Kidney (tissue), 14 donors: ENCODE measurements around the gene KRTAP5-4. TPM values are rescaled to one million over a fixed set of nuclear protein-coding genes. Genes with fewer than 3 reads are reported as not detected.

Source experiments
- DNase-seq, 5 donors: peaks; one replicate each; pipeline ENCODE4 v3.0.0-alpha.2; 2013 to 2020
- FAIRE-seq: peaks from 2 replicates; lab custom pipeline; 2012; peaks lifted over from hg19 to GRCh38; lab: Jason Lieb, UNC
- H3K27ac ChIP-seq, 2 donors: one replicate each; pipeline ENCODE4 v1.7.0; 2013; ENCODE audit warnings: low read depth in 2 of 2, low read length in 2 of 2, inconsistent platforms in 1 of 2
- H3K27me3 ChIP-seq: one replicate; pipeline ENCODE4 v1.7.1; 2013; ENCODE audit warnings: low read length, inconsistent platforms; ENCODE audit not compliant: control insufficient read depth, insufficient read depth
- H3K36me3 ChIP-seq, 3 donors: one replicate each; pipeline versions ENCODE4 v1.7.0 to v1.7.1; 2013; ENCODE audit warnings: low read length in 3 of 3, control low read depth in 1 of 3, inconsistent platforms in 1 of 3; ENCODE audit not compliant: insufficient read depth in 3 of 3, control insufficient read depth in 2 of 3
- H3K4me1 ChIP-seq, 3 donors: one replicate each; pipeline versions ENCODE4 v1.7.0 to v1.7.1; 2013; ENCODE audit warnings: low read length in 3 of 3, inconsistent platforms in 1 of 3, low read depth in 1 of 3; ENCODE audit not compliant: control insufficient read depth in 2 of 3, insufficient read depth in 2 of 3
- H3K4me3 ChIP-seq, 3 donors: one replicate each; pipeline versions ENCODE4 v1.7.0 to v1.8.1; 2013; ENCODE audit warnings: low read length in 3 of 3, control low read depth in 1 of 3, inconsistent platforms in 1 of 3
- H3K9ac ChIP-seq, 3 donors: one replicate each; pipeline versions ENCODE4 v1.7.0 to v1.7.1; 2013; ENCODE audit warnings: low read length in 3 of 3, control low read depth in 1 of 3, inconsistent platforms in 1 of 3
- H3K9me3 ChIP-seq, 3 donors: one replicate each; pipeline versions ENCODE4 v1.7.0 to v1.7.1; 2013; ENCODE audit warnings: low read length in 3 of 3, control low read depth in 1 of 3, inconsistent platforms in 1 of 3; ENCODE audit not compliant: control insufficient read depth in 2 of 3, insufficient read depth in 1 of 3
- intact Hi-C: fragments of 100-400 bp; cut with DNase I; formaldehyde crosslinking; loops from one replicate; pipeline ENCODE4 v1.11.1; 2022
- polyA plus RNA-seq: library from polyadenylated mRNA; stranded (reverse); fragments of 350-450 nt; fragmentation: Illumina TruSeq; extraction: RNeasy Lipid Tissue Mini Kit (QIAGEN cat#74804); gene quantifications from one replicate; pipeline ENCODE4 v1.2.3, GENCODE V29; 2014; ENCODE audit warnings: low read depth, low replicate concordance; ENCODE audit not compliant: insufficient read depth
- total RNA-seq: library from RNA; stranded (reverse); fragmentation: NEBNext Ultra II Directional; extraction: Animal tissue kit (Norgen Biotek cat#: 25700); gene quantifications from one replicate; pipeline ENCODE4 v1.2.1, GENCODE V29; 2021
- TF ChIP-seq, protein P1 (sequence below): IDR thresholded peaks from 3 replicates; pipeline ENCODE4 v1.5.1; 2012; ENCODE audit warnings: mild to moderate bottlenecking, moderate library complexity, borderline replicate concordance; ENCODE audit not compliant: insufficient read depth; ENCODE audit errors: extremely low read depth
- donor health status: control.
- donor health status: control.
- donor health status: control.
- donor health status: control.
- donor health status: control.
- donor health status: DM: yes; HTN: yes; CAD: no.
- donor health status: Normal renal cell carcinoma (clear cell type).

Gene KRTAP5-4
- total and polyA plus RNA-seq, 2 donors from 2014 or later = not detected

DNA sequence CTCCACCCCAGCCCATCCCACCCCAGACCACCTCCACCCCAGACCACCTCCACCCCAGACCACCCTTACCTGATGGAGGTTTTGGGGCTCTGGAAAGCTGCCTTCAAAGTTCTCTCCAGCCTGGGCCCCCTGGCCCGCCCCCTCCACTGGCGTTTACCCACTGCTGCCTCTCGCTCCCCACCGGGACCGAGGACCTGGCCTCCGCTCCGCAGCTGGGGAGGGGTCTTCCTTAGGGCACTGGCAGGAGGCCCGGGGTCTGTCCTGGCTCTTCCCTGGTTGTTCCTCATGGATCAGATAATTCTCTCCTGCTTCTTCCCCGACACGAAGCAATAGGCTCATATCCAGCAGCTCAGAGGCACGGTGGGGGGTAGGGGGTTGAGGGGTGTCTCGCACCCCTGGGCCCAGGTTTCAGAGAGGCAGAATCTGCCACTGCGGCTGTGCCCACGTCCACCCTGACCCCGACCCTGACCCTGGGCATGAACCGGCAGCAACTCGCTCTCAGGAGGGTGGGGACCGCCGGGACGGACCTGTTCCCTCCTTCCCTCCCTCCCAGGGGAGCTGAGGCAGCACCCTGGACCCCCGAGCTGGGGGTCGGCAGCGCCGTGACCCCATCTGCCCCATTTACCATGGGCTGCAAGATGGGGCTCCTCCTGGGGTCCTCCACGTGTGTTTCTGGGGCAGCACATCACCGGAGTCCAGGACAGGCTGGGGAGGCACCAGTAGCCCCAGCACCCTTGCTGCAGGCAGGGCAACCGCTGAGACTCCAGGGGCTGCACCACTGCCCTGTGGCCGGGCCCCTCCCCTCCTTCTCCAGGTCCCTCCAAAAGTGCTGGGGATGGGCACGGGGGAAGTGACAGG is 20.6 kb upstream of the KRTAP5-4 start:
- H3K9ac ChIP-seq = no peak overlapping the region
- DNase-seq = peak in 1 of 5 donors; percentile 54
- no peak for FAIRE-seq

DNA sequence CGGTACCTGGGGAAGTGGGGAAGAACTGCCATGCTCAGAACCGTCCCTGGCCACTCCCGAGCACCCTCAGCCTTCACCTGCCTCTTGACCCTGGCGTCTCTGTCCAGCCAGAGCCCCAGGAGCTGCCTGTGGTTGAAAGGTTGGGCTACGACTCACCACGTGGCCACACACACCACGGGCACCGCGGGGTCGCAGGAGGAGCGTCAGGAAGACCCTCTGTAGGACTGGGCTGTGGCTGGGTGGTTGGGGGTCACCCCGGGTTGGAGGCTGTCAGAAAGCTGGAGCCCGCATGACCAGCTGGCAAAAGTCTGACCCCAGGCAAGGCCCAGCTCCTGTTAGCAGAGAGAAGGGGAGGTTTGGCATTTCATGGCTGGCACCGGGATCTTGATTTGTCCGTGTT is 19.2 kb upstream of the KRTAP5-4 start:
- FAIRE-seq = no peak
- intact Hi-C loops = no loop called here
- peak in 1 of 5 donors; percentile 68 for DNase-seq
- Histone ChIP-seq H3K36me3 (no peaks in the 10 kb centered on the region), H3K9me3 (no peaks in the 10 kb centered on the region), H3K9ac (no peak overlapping the region), H3K27ac (no peak overlapping the region), H3K27me3 (no peaks in the 10 kb centered on the region), H3K4me3 (no peak overlapping the region), H3K4me1 (no peaks in the 10 kb centered on the region)
- TF ChIP-seq, protein P1, sequence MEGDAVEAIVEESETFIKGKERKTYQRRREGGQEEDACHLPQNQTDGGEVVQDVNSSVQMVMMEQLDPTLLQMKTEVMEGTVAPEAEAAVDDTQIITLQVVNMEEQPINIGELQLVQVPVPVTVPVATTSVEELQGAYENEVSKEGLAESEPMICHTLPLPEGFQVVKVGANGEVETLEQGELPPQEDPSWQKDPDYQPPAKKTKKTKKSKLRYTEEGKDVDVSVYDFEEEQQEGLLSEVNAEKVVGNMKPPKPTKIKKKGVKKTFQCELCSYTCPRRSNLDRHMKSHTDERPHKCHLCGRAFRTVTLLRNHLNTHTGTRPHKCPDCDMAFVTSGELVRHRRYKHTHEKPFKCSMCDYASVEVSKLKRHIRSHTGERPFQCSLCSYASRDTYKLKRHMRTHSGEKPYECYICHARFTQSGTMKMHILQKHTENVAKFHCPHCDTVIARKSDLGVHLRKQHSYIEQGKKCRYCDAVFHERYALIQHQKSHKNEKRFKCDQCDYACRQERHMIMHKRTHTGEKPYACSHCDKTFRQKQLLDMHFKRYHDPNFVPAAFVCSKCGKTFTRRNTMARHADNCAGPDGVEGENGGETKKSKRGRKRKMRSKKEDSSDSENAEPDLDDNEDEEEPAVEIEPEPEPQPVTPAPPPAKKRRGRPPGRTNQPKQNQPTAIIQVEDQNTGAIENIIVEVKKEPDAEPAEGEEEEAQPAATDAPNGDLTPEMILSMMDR = no peak

More for the DNA sequence above, 20.6 kb upstream of the KRTAP5-4 start:
- Histone ChIP-seq H3K9me3 (no peaks in the 10 kb centered on the region), H3K27ac (no peak overlapping the region), H3K27me3 (no peaks in the 10 kb centered on the region), H3K4me1 (no peaks in the 10 kb centered on the region), H3K36me3 (no peaks in the 10 kb centered on the region), H3K4me3 (no peak overlapping the region)
- intact Hi-C loops = no loop called here
- TF ChIP-seq, protein P1 = no peak

DNA sequence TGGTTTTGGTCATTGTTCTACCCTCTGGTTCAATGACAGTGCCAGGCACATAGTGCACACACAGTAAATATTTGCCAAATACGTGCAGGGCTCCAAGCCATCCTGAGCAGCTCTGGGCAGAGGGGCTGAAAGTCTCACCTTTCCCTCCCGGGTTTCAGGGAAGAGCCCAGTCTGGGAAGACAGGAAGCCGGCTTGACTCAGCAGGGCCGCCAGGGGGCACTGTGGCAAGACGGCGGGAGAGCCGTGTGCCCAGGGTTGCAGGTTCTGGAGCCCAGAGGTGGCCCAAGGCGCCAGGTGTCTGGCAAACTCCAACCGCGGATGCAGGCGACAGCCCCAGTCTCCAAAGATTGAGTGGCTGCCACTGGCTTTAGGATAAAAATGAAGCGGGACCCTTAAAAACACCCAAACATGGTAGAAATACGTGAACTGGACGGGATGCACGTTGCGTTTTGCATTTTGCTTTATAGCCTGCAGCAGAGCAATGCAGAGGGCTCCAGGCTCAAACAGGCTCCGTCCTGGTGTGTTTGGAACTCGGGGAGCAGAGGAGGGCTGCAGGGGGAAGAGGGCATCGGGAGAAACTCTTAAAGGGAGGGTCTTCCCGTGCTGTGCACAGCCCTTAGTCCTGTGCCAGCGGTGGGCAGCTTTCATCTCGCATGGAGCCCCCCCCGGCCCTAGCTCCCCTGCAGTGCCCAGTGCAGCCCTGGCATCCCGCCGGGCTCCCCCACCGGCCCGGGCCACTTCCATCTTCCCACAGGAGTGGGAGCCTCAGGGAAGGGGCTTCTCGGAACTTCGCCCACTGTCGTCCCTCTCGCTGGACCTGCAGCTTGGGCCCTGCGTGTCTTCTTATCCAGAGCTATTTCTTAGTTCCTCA is 18.4 kb upstream of the KRTAP5-4 start:
- H3K9ac ChIP-seq = no peak overlapping the region
- H3K9me3 ChIP-seq = no peaks in the 10 kb centered on the region
- H3K4me3 ChIP-seq = no peak overlapping the region
- intact Hi-C loops = no loop called here
- H3K4me1 ChIP-seq = no peaks in the 10 kb centered on the region
- FAIRE-seq = no peak
- no peak overlapping the region for H3K27ac ChIP-seq
- peak in 4 of 5 donors; percentile 48 to 72 (median 66) for DNase-seq
- TF ChIP-seq, protein P1 = peak; percentile 67
- no peaks in the 10 kb centered on the region for H3K36me3 ChIP-seq
- H3K27me3 ChIP-seq = no peaks in the 10 kb centered on the region
